HepG2 (cell line): ENCODE measurements around the gene TMUB1. TPM values are rescaled to one million over a fixed set of nuclear protein-coding genes. Genes with fewer than 3 reads are reported as not detected.

Source experiments
- AGO1 ChIP-seq: fragments of 200-400 bp; formaldehyde crosslinking; IDR thresholded peaks from 2 replicates; pipeline ENCODE4 v1.6.1; 2017; ENCODE audit warnings: mild to moderate bottlenecking, low read depth, low read length, moderate library complexity; ENCODE audit not compliant: poor library complexity, severe bottlenecking
- ARHGAP35 ChIP-seq: sonication (generic); formaldehyde crosslinking; IDR thresholded peaks from 2 replicates; pipeline ENCODE4 v1.9.0; 2022; ENCODE audit warnings: mild to moderate bottlenecking, inconsistent platforms, moderate library complexity, missing genetic modification reagents, borderline replicate concordance
- CREB1 ChIP-seq, 2 experiments: fragments of 450-650 bp in 1 of 2; IDR thresholded peaks; 2 replicates each; pipeline ENCODE4 v1.6.1; 2016 to 2017; ENCODE audit warnings: control low read depth in 1 of 2, mild to moderate bottlenecking in 1 of 2, missing compliant biosample characterization in 1 of 2, missing genetic modification characterization in 1 of 2
- EP300 ChIP-seq, 3 experiments: sonication (generic) in 1 of 3; formaldehyde crosslinking in 1 of 3; IDR thresholded peaks; 2 replicates each; pipeline versions ENCODE4 v1.5.1 to v1.6.1; 2011 to 2020; ENCODE audit warnings: low read depth in 2 of 3, low read length in 2 of 3, borderline replicate concordance in 1 of 3, improper control_type of control experiment in 1 of 3, mild to moderate bottlenecking in 1 of 3, missing genetic modification reagents in 1 of 3, moderate library complexity in 1 of 3
- MXI1 ChIP-seq: IDR thresholded peaks from 3 replicates; pipeline ENCODE4 v1.6.1; 2012; ENCODE audit warnings: low read depth, low read length, inconsistent platforms, borderline replicate concordance
- PPARG ChIP-seq: conservative IDR thresholded peaks from 2 replicates; pipeline ENCODE4 v1.6.1; 2016; ENCODE audit warnings: missing biosample characterization, missing genetic modification reagents
- SP4 ChIP-seq: sonication (generic); formaldehyde crosslinking; IDR thresholded peaks from 2 replicates; pipeline ENCODE4 v1.8.1; 2023; ENCODE audit warnings: mild to moderate bottlenecking, missing genetic modification reagents
- TRIM24 ChIP-seq: sonication (generic); formaldehyde crosslinking; IDR thresholded peaks from 2 replicates; pipeline ENCODE4 v1.8.0; 2022; ENCODE audit warnings: mild to moderate bottlenecking, missing genetic modification reagents
- ZNF224 ChIP-seq: sonication (generic); formaldehyde crosslinking; IDR thresholded peaks from 2 replicates; pipeline ENCODE4 v1.5.0; 2020; ENCODE audit warnings: mild to moderate bottlenecking, missing genetic modification reagents
- ZNF569 ChIP-seq: sonication (generic); formaldehyde crosslinking; IDR thresholded peaks from 2 replicates; pipeline ENCODE4 v1.5.0; 2020; ENCODE audit warnings: mild to moderate bottlenecking, missing genetic modification reagents, moderate library complexity, borderline replicate concordance
- ZNF709 ChIP-seq: sonication (generic); formaldehyde crosslinking; IDR thresholded peaks from 2 replicates; pipeline ENCODE4 v1.5.0; 2020; ENCODE audit warnings: mild to moderate bottlenecking, missing genetic modification reagents
- polyA plus RNA-seq, 8 experiments: library from polyadenylated mRNA; depleted of rRNA in 3 of 8; stranded (reverse) in 7 of 8; unstranded in 1 of 8; fragments of >200 nt; fragmentation: Illumina TruSeq in 4 of 8; extraction: Trizol in 4 of 8; gene quantifications; 2 replicates each; pipeline versions ENCODE4 v1.2.1 to v1.2.3, GENCODE V29; 2011 to 2016; ENCODE audit warnings: low read depth in 4 of 8, missing spikeins in 1 of 8, mixed read lengths in 1 of 8; ENCODE audit not compliant: insufficient read depth in 1 of 8
- total RNA-seq, 5 experiments: library from RNA; depleted of rRNA; stranded (reverse); fragments of >200 nt; fragmentation: Illumina TruSeq; extraction: Trizol; gene quantifications; 2 replicates each; pipeline ENCODE4 v1.2.3, GENCODE V29; 2016; ENCODE audit warnings: low read depth in 1 of 5
- TF ChIP-seq, protein P1 (sequence below): sonication (generic); formaldehyde crosslinking; IDR thresholded peaks from 2 replicates; pipeline ENCODE4 v1.5.1; 2020; ENCODE audit warnings: mild to moderate bottlenecking, missing genetic modification reagents, moderate library complexity
- TF ChIP-seq, protein P2 (sequence below): IDR thresholded peaks from 2 replicates; pipeline ENCODE4 v1.6.1; 2016
- TF ChIP-seq, protein P3 (sequence below): sonication (generic); formaldehyde crosslinking; IDR thresholded peaks from 2 replicates; pipeline ENCODE4 v1.8.1; 2022; ENCODE audit warnings: low read depth, mild to moderate bottlenecking, missing genetic modification reagents
- TF ChIP-seq, protein P4 (sequence below): sonication (generic); formaldehyde crosslinking; IDR thresholded peaks from 2 replicates; pipeline ENCODE4 v1.5.1; 2020; ENCODE audit warnings: missing genetic modification reagents, mild to moderate bottlenecking, borderline replicate concordance

Gene TMUB1
- total and polyA plus RNA-seq, 2 of the 13 experiments (the other 11 are each of a cell fraction or from before 2014, with no cell fraction given), result 44.8 to 51.6 TPM

DNA sequence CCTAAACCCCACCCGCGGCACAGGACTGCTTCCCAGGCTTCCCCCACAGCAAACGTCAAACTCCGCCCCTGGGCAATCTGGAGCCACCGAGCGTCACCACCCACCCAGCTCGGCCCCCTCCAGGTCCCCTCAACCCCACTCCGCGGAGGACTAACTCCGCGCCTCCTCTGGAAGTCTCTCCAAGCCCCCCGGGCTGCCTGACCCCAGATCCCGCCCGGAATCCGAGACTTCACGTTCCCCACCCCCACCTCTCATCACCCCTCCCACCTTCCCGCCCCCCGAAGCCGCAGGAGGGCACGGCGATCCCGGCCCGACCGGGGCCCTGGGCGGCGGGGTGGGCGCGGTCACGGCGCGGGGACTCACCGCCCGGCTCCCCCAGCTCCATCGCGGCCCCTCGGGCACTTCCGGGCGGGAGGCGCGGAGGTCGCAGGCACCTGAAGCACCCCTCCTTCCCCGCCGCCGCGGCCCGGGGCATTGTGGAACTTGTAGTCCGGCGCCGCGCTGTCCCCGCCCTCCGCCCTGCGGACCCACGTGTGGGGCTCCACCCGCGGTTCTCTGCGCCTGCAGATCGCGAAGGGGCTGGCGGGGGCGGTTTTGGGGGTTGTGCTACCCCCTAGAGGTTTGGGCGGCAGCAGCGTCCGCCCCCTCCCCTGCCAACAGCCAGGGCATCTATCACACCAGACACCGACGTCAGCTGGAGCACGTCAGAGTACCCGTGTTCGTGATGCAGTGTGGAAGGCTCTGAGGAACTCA lies at the start of gene TMUB1 (continued):
- TF ChIP-seq, protein P1, sequence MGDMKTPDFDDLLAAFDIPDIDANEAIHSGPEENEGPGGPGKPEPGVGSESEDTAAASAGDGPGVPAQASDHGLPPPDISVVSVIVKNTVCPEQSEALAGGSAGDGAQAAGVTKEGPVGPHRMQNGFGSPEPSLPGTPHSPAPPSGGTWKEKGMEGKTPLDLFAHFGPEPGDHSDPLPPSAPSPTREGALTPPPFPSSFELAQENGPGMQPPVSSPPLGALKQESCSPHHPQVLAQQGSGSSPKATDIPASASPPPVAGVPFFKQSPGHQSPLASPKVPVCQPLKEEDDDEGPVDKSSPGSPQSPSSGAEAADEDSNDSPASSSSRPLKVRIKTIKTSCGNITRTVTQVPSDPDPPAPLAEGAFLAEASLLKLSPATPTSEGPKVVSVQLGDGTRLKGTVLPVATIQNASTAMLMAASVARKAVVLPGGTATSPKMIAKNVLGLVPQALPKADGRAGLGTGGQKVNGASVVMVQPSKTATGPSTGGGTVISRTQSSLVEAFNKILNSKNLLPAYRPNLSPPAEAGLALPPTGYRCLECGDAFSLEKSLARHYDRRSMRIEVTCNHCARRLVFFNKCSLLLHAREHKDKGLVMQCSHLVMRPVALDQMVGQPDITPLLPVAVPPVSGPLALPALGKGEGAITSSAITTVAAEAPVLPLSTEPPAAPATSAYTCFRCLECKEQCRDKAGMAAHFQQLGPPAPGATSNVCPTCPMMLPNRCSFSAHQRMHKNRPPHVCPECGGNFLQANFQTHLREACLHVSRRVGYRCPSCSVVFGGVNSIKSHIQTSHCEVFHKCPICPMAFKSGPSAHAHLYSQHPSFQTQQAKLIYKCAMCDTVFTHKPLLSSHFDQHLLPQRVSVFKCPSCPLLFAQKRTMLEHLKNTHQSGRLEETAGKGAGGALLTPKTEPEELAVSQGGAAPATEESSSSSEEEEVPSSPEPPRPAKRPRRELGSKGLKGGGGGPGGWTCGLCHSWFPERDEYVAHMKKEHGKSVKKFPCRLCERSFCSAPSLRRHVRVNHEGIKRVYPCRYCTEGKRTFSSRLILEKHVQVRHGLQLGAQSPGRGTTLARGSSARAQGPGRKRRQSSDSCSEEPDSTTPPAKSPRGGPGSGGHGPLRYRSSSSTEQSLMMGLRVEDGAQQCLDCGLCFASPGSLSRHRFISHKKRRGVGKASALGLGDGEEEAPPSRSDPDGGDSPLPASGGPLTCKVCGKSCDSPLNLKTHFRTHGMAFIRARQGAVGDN (CRISPR knock-in tag), result peak; percentile 60
- 0 out of 2 replicates have a peak, but pooled peaks have one; percentile 27 for TF ChIP-seq ARHGAP35 (CRISPR knock-in tag)
- TF ChIP-seq ZNF709 (CRISPR knock-in tag), result no peak
- TF ChIP-seq SP4, result peak; percentile 32; the same call in 1 of the 2 replicates
- TF ChIP-seq PPARG, result no peak
- no peak for TF ChIP-seq ZNF569 (CRISPR knock-in tag)
- TF ChIP-seq, protein P2, sequence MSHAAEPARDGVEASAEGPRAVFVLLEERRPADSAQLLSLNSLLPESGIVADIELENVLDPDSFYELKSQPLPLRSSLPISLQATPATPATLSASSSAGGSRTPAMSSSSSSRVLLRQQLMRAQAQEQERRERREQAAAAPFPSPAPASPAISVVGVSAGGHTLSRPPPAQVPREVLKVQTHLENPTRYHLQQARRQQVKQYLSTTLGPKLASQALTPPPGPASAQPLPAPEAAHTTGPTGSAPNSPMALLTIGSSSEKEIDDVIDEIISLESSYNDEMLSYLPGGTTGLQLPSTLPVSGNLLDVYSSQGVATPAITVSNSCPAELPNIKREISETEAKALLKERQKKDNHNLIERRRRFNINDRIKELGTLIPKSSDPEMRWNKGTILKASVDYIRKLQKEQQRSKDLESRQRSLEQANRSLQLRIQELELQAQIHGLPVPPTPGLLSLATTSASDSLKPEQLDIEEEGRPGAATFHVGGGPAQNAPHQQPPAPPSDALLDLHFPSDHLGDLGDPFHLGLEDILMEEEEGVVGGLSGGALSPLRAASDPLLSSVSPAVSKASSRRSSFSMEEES (CRISPR knock-in tag), result no peak
- TF ChIP-seq, protein P3, sequence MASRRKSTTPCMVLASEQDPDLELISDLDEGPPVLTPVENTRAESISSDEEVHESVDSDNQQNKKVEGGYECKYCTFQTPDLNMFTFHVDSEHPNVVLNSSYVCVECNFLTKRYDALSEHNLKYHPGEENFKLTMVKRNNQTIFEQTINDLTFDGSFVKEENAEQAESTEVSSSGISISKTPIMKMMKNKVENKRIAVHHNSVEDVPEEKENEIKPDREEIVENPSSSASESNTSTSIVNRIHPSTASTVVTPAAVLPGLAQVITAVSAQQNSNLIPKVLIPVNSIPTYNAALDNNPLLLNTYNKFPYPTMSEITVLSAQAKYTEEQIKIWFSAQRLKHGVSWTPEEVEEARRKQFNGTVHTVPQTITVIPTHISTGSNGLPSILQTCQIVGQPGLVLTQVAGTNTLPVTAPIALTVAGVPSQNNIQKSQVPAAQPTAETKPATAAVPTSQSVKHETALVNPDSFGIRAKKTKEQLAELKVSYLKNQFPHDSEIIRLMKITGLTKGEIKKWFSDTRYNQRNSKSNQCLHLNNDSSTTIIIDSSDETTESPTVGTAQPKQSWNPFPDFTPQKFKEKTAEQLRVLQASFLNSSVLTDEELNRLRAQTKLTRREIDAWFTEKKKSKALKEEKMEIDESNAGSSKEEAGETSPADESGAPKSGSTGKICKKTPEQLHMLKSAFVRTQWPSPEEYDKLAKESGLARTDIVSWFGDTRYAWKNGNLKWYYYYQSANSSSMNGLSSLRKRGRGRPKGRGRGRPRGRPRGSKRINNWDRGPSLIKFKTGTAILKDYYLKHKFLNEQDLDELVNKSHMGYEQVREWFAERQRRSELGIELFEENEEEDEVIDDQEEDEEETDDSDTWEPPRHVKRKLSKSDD (CRISPR knock-in tag), result no peak
- no peak for TF ChIP-seq ZNF224 (CRISPR knock-in tag)
- TF ChIP-seq CREB1 (IDR thresholded peaks at IDR 0.05), result 0 out of 2 replicates have a peak, but pooled peaks have one; percentile 13
- no peak for TF ChIP-seq CREB1 (CRISPR knock-in tag; IDR thresholded peaks at IDR 0.05)
- no peak for TF ChIP-seq EP300 (IDR thresholded peaks at IDR 0.05; ENCODE audit: low read depth in 2 of 2, low read length in 2 of 2)
- no peak for TF ChIP-seq EP300 (CRISPR knock-in tag; IDR thresholded peaks at IDR 0.05; ENCODE audit: borderline replicate concordance)
- TF ChIP-seq, protein P4, sequence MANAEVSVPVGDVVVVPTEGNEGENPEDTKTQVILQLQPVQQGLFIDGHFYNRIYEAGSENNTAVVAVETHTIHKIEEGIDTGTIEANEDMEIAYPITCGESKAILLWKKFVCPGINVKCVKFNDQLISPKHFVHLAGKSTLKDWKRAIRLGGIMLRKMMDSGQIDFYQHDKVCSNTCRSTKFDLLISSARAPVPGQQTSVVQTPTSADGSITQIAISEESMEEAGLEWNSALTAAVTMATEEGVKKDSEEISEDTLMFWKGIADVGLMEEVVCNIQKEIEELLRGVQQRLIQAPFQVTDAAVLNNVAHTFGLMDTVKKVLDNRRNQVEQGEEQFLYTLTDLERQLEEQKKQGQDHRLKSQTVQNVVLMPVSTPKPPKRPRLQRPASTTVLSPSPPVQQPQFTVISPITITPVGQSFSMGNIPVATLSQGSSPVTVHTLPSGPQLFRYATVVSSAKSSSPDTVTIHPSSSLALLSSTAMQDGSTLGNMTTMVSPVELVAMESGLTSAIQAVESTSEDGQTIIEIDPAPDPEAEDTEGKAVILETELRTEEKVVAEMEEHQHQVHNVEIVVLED, result peak; percentile 87
- peak; percentile 84; the same call in 2 of the 3 replicates for TF ChIP-seq MXI1
- no peak for TF ChIP-seq TRIM24 (CRISPR knock-in tag)
- TF ChIP-seq AGO1, result peak; percentile 22
